PC-9 (cell line): ENCODE results near the gene LRRC46. TPM values are rescaled to one million over a fixed set of nuclear protein-coding genes. Genes with fewer than 3 reads are reported as not detected.

Experiments used
- BruUV-seq: library from RNA; stranded (reverse); fragments of 400-500 nt; replicated peaks from 2 replicates; lab custom pipeline; 2021; lab: Mats Ljungman, UMichigan
- CTCF ChIA-PET: fragments of 300-600 bp; sonication (Branson Sonifier 250); formaldehyde crosslinking; loops from one replicate; lab custom pipeline; 2022; ENCODE audit warnings: antibody characterized with exemption; lab: Charles Lee
- POLR2A ChIA-PET: fragments of 300-600 bp; sonication (Branson Sonifier 250); formaldehyde crosslinking; loops from one replicate; lab custom pipeline; 2022; ENCODE audit warnings: antibody characterized with exemption; ENCODE audit not compliant: unreplicated experiment; lab: Charles Lee
- DNase-seq, 2 experiments: peaks; one replicate each; pipeline versions ENCODE4 v3.0.0 to v3.0.0-alpha.2; 2015 to 2022; ENCODE audit warnings: mixed read lengths in 1 of 2
- H2AFZ ChIP-seq: fragments of 200-600 bp; sonication (generic); 2 replicates; pipeline ENCODE4 v1.8.1; 2017; ENCODE audit warnings: antibody characterized with exemption
- H3F3A ChIP-seq: fragments of 200-600 bp; sonication (generic); 2 replicates; pipeline ENCODE4 v1.8.1; 2017; ENCODE audit warnings: antibody characterized with exemption, mild to moderate bottlenecking, low read depth; ENCODE audit not compliant: insufficient read depth
- H3K27ac ChIP-seq: fragments of 200-600 bp; sonication (generic); 2 replicates; pipeline ENCODE4 v1.6.1; 2016; ENCODE audit warnings: mixed run types
- H3K27me3 ChIP-seq: fragments of 200-600 bp; sonication (generic); 2 replicates; pipeline ENCODE4 v1.6.1; 2016; ENCODE audit warnings: low read depth, mixed run types; ENCODE audit not compliant: insufficient read depth
- H3K36me3 ChIP-seq: fragments of 200-600 bp; sonication (generic); 2 replicates; pipeline ENCODE4 v1.6.1; 2016; ENCODE audit warnings: low read depth, mixed run types
- H3K4me1 ChIP-seq: fragments of 200-600 bp; sonication (generic); replicated peaks from 2 replicates; pipeline ENCODE4 v1.6.1; 2016; ENCODE audit warnings: mixed run types; ENCODE audit not compliant: insufficient read depth
- H3K4me2 ChIP-seq: fragments of 200-600 bp; sonication (generic); 2 replicates; pipeline ENCODE4 v1.6.1; 2017; ENCODE audit warnings: mixed run types
- H3K4me3 ChIP-seq: fragments of 200-600 bp; sonication (generic); 2 replicates; pipeline ENCODE4 v1.6.1; 2016; ENCODE audit warnings: mixed run types
- H3K79me2 ChIP-seq: fragments of 200-600 bp; sonication (generic); 2 replicates; pipeline ENCODE4 v1.6.1; 2017; ENCODE audit warnings: low read depth, mixed run types
- H3K9me2 ChIP-seq: fragments of 200-600 bp; sonication (generic); 2 replicates; pipeline ENCODE4 v1.8.1; 2017; ENCODE audit warnings: mild to moderate bottlenecking; ENCODE audit not compliant: insufficient read depth
- H3K9me3 ChIP-seq: fragments of 200-600 bp; sonication (generic); 2 replicates; pipeline ENCODE4 v1.8.1; 2016; ENCODE audit warnings: low read depth; ENCODE audit not compliant: insufficient read depth
- H4K20me1 ChIP-seq: fragments of 200-600 bp; sonication (generic); 2 replicates; pipeline ENCODE4 v1.8.1; 2017; ENCODE audit not compliant: insufficient read depth
- CTCF ChIP-seq: fragments of 200-600 bp; sonication (generic); conservative IDR thresholded peaks from 2 replicates; pipeline ENCODE4 v1.6.1; 2017; ENCODE audit warnings: mixed run types, antibody characterized with exemption, mild to moderate bottlenecking, moderate library complexity
- EZH2 ChIP-seq: fragments of 200-600 bp; sonication (generic); IDR thresholded peaks from 2 replicates; pipeline ENCODE4 v1.8.0; 2017; ENCODE audit warnings: antibody characterized with exemption, low read depth
- intact Hi-C: fragments of 100-400 bp; cut with micrococcal nuclease; formaldehyde crosslinking; loops from one replicate; pipeline ENCODE4 v1.10.0; 2022; ENCODE audit not compliant: unreplicated experiment
- total RNA-seq: library from RNA; stranded (reverse); gene quantifications from 2 replicates; pipeline ENCODE4 v1.2.3, GENCODE V29; 2021

LRRC46 gene
- total RNA-seq, 1 experiment from 2014 or later = 1.9 TPM

DNA sequence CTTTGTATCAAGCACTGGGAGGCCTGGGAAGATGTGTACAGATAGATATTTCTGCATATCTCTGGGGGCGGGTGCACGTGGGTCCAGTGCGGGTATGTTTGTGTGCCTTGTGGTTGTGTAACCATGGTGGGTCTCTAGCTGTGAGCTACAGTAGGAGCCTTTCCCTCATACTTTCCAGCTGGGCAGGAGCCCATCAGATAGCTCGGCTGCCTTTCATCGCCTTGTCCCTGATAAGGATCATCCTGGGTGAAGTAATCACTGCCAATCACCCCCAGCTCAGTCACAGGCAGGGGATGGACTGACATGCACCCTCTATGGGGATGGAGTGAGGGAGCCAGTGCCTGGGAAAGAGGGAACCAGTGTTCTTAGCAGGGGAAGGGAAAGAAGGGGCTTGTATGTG lies 12.8 kb downstream of the LRRC46 start:
- peaks cover 87% of the 10 kb centered on the region for H3K4me1 ChIP-seq
- intact Hi-C loops = loop anchor here (2.0 kb wide), 1 partner anchor 23 kb away; the partner anchor contains the start of gene OSBPL7
- POLR2A ChIA-PET = interaction anchor here (0.7 to 0.9 kb wide), 2 partner anchors 40 to 397 kb away, joined by 3 to 4 read pairs; no protein-coding TSS in a partner anchor

DNA sequence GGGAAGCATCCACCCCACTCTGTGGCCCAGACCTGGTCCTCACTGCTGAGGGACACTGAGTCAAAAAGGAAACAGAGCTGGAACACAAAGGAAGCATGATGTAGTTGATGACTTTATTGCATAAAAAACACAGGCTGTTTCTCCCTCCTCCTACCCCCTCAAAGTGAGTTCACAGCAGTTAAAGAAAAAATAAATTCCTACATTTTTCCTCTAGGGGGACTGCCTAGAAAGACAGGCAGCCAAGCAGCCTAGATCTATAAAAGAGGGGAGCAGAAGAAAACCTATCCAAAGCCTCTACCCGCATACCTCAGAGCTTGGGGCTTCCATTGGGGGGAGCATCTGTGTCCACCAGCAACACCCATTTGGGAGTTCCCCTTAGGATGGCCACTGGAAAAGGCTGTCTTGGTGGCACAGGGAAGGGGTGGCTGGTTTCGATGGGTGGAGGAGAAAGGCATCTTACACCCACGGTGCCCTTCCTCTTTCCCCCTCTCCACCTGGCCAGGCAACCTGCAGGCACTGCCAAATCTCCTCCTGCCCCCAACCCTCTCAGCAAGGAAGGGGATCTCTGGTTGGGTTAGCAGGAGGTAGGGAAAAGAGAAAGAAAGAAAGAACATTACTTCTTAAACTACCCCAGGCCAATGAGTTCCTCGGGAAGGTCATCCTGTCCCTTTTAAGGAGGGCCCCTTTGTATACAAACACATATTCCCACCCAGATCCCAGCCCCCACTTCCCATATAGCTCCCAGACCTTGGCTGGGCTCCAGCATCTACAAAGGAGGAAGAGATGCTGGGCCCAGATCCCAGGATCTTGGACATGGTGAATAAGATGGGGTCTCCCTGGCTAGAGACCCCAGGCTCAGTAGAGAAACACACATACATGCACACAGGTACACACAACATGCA lies 13.6 kb downstream of the LRRC46 start:
- Histone ChIP-seq H3K36me3 (peaks cover 10% of the 10 kb centered on the region; the same call in 1 of the 2 replicates), H3K27ac (peak overlapping the region; percentile 40), H2AFZ (no peak overlapping the region), H4K20me1 (peaks cover 8% of the 10 kb centered on the region; the same call in 1 of the 2 replicates), H3K27me3 (no peaks in the 10 kb centered on the region), H3K4me1 (peaks cover 85% of the 10 kb centered on the region), H3K79me2 (peaks cover 61% of the 10 kb centered on the region), H3K4me3 (no peak overlapping the region), H3K9me3 (no peaks in the 10 kb centered on the region), H3F3A (peaks cover 51% of the 10 kb centered on the region), H3K4me2 (peak overlapping the region; percentile 30), H3K9me2 (no peaks in the 10 kb centered on the region)
- intact Hi-C loops = loop anchor here (2.0 kb wide), 1 partner anchor 24 kb away; the partner anchor contains the start of gene OSBPL7
- POLR2A ChIA-PET = interaction anchor here (0.5 kb wide), 2 partner anchors 75 to 347 kb away, joined by 11 to 12 read pairs; no protein-coding TSS in a partner anchor
- peak; percentile 64; the same call in 1 of the 2 replicates for TF ChIP-seq CTCF
- no peak for TF ChIP-seq EZH2
- DNase-seq = no peak
- CTCF ChIA-PET = interaction anchor here (1.4 to 3.0 kb wide), 4 partner anchors 39 to 48 kb away, joined by 5 to 20 read pairs (median 8); no protein-coding TSS in a partner anchor
- BruUV-seq = no TSS peak

More for the DNA sequence above, 12.8 kb downstream of the LRRC46 start:
- Histone ChIP-seq H3K27ac (peak overlapping the region; percentile 40), H4K20me1 (peaks cover 4% of the 10 kb centered on the region; the same call in 1 of the 2 replicates), H3K9me2 (no peaks in the 10 kb centered on the region), H3K4me2 (peak overlapping the region; percentile 30), H3K4me3 (no peak overlapping the region), H3K9me3 (no peaks in the 10 kb centered on the region), H3K27me3 (no peaks in the 10 kb centered on the region), H3K36me3 (peaks cover 10% of the 10 kb centered on the region; the same call in 1 of the 2 replicates), H3K79me2 (peaks cover 61% of the 10 kb centered on the region), H3F3A (peaks cover 48% of the 10 kb centered on the region), H2AFZ (no peak overlapping the region)
- TF ChIP-seq EZH2 = no peak
- no peak for TF ChIP-seq CTCF
- peak; percentile 61 to 85 for DNase-seq
- BruUV-seq = no TSS peak
- CTCF ChIA-PET = interaction anchor here (1.3 to 3.0 kb wide), 5 partner anchors 40 to 102 kb away, joined by 3 to 20 read pairs (median 6); no protein-coding TSS in a partner anchor

DNA sequence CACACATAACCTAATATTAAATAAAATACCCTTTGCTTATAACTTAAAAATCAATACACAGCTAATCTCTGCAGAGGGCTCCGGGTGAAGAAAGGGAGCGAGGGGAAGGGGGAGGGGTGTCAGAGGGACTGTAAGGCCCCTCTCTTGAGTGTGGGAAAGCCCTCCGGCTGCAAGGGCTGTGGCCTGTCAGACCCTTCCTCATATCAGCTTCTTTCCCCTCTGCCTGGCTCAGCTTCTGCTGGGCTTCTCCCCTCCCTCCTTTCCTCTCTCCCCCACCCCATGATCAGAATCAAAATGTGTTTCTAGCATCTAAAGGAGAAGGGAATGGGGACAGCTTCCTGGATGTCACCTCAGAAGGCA lies 14.2 kb downstream of the LRRC46 start:
- Histone ChIP-seq H3K27ac (no peak overlapping the region), H3K4me3 (no peak overlapping the region), H3K4me2 (peak overlapping the region; percentile 30), H4K20me1 (peaks cover 8% of the 10 kb centered on the region; the same call in 1 of the 2 replicates), H3K9me3 (no peaks in the 10 kb centered on the region), H3K9me2 (no peaks in the 10 kb centered on the region), H3K36me3 (peaks cover 10% of the 10 kb centered on the region; the same call in 1 of the 2 replicates), H2AFZ (no peak overlapping the region), H3K27me3 (no peaks in the 10 kb centered on the region), H3F3A (peaks cover 51% of the 10 kb centered on the region), H3K79me2 (peaks cover 61% of the 10 kb centered on the region), H3K4me1 (peaks cover 80% of the 10 kb centered on the region)
- POLR2A ChIA-PET = interaction anchor here (0.5 to 0.7 kb wide), 2 partner anchors 44 to 348 kb away, joined by 3 to 12 read pairs; no protein-coding TSS in a partner anchor
- no TSS peak for BruUV-seq
- DNase-seq = no peak
- CTCF ChIA-PET = interaction anchor here (2.8 kb wide), 1 partner anchor 46 kb away, joined by 6 read pairs; no protein-coding TSS in a partner anchor
- intact Hi-C loops = loop anchor here (2.0 kb wide), 1 partner anchor 25 kb away; the partner anchor contains the start of gene OSBPL7
- TF ChIP-seq EZH2 (no peak), CTCF (no peak)
